Neural progenitor cell (in vitro differentiated cells): Measurements from ENCODE around the gene GRIPAP1. TPM values are rescaled to one million over a fixed set of nuclear protein-coding genes. Genes with fewer than 3 reads are reported as not detected.
A peak's percentile ranks its signal among the peaks of the same experiment; 100 is the strongest.

Source experiments
- DNase-seq: peaks from one replicate; pipeline ENCODE4 v3.0.0-alpha.2; 2016; ENCODE audit warnings: low spot score
- H2AFZ ChIP-seq: fragments of 200-600 bp; sonication (generic); replicated peaks from 2 replicates; pipeline ENCODE4 v1.6.1; 2016; ENCODE audit warnings: antibody characterized with exemption
- H3F3A ChIP-seq: fragments of 200-600 bp; sonication (generic); 2 replicates; pipeline ENCODE4 v1.6.1; 2016; ENCODE audit warnings: antibody characterized with exemption, low read depth
- H3K27ac ChIP-seq: fragments of 200-600 bp; sonication (generic); 2 replicates; pipeline ENCODE4 v1.5.1; 2016; ENCODE audit warnings: mild to moderate bottlenecking
- H3K27me3 ChIP-seq: fragments of 200-600 bp; sonication (generic); 2 replicates; pipeline ENCODE4 v1.6.1; 2016; ENCODE audit warnings: mild to moderate bottlenecking, moderate library complexity
- H3K36me3 ChIP-seq: fragments of 200-600 bp; sonication (generic); 2 replicates; pipeline ENCODE4 v1.5.1; 2016
- H3K4me1 ChIP-seq: fragments of 200-600 bp; sonication (generic); 2 replicates; pipeline ENCODE4 v1.6.1; 2016; ENCODE audit warnings: mixed run types
- H3K4me2 ChIP-seq: fragments of 200-600 bp; sonication (generic); 2 replicates; pipeline ENCODE4 v1.6.1; 2016
- H3K4me3 ChIP-seq: fragments of 200-600 bp; sonication (generic); 2 replicates; pipeline ENCODE4 v1.5.1; 2016
- H3K79me2 ChIP-seq: fragments of 200-600 bp; sonication (generic); 2 replicates; pipeline ENCODE4 v1.6.1; 2016; ENCODE audit warnings: low read depth
- H3K9ac ChIP-seq: fragments of 200-600 bp; sonication (generic); 2 replicates; pipeline ENCODE4 v1.6.1; 2016
- H3K9me3 ChIP-seq: fragments of 200-600 bp; sonication (generic); 2 replicates; pipeline ENCODE4 v1.5.1; 2016; ENCODE audit warnings: low read depth
- H4K20me1 ChIP-seq: fragments of 200-600 bp; sonication (generic); 2 replicates; pipeline ENCODE4 v1.6.1; 2016; ENCODE audit warnings: low read depth
- H3K27ac Mint-ChIP-seq: 3 replicates; pipeline ENCODE4 v1.8.0; 2021; ENCODE audit warnings: mixed read lengths
- H3K27me3 Mint-ChIP-seq: 2 replicates; pipeline ENCODE4 v1.8.0; 2022; ENCODE audit warnings: low read depth, mild to moderate bottlenecking, inconsistent platforms, moderate library complexity, mixed read lengths; ENCODE audit not compliant: insufficient read depth
- H3K36me3 Mint-ChIP-seq: 3 replicates; pipeline ENCODE4 v1.8.0; 2021; ENCODE audit warnings: mixed read lengths
- H3K4me1 Mint-ChIP-seq: 3 replicates; pipeline ENCODE4 v1.8.0; 2021; ENCODE audit warnings: mixed read lengths
- H3K4me3 Mint-ChIP-seq: 3 replicates; pipeline ENCODE4 v1.8.0; 2021; ENCODE audit warnings: mild to moderate bottlenecking, moderate library complexity, mixed read lengths
- H3K9me3 Mint-ChIP-seq: 3 replicates; pipeline ENCODE4 v1.8.0; 2020; ENCODE audit warnings: mixed read lengths
- EZH2 ChIP-seq: fragments of 200-600 bp; sonication (generic); IDR thresholded peaks from 2 replicates; pipeline ENCODE4 v1.6.1; 2017; ENCODE audit warnings: antibody characterized with exemption, mild to moderate bottlenecking, moderate library complexity
- EZH2phosphoT487 ChIP-seq: fragments of 200-600 bp; sonication (generic); IDR thresholded peaks from 2 replicates; pipeline ENCODE4 v1.6.1; 2017; ENCODE audit warnings: antibody characterized with exemption
- total RNA-seq: library from RNA; depleted of rRNA; stranded (reverse); fragments of >200 nt; gene quantifications from 2 replicates; pipeline ENCODE4 v1.2.3, GENCODE V29; 2015; ENCODE audit warnings: low replicate concordance
- TF ChIP-seq, protein P1 (sequence below): fragments of 200-600 bp; sonication (generic); IDR thresholded peaks from 2 replicates; pipeline ENCODE4 v1.5.1; 2017; ENCODE audit warnings: antibody characterized with exemption, mild to moderate bottlenecking

GRIPAP1 gene
- total RNA-seq, 1 donor from 2014 or later, result 30.1 TPM

DNA sequence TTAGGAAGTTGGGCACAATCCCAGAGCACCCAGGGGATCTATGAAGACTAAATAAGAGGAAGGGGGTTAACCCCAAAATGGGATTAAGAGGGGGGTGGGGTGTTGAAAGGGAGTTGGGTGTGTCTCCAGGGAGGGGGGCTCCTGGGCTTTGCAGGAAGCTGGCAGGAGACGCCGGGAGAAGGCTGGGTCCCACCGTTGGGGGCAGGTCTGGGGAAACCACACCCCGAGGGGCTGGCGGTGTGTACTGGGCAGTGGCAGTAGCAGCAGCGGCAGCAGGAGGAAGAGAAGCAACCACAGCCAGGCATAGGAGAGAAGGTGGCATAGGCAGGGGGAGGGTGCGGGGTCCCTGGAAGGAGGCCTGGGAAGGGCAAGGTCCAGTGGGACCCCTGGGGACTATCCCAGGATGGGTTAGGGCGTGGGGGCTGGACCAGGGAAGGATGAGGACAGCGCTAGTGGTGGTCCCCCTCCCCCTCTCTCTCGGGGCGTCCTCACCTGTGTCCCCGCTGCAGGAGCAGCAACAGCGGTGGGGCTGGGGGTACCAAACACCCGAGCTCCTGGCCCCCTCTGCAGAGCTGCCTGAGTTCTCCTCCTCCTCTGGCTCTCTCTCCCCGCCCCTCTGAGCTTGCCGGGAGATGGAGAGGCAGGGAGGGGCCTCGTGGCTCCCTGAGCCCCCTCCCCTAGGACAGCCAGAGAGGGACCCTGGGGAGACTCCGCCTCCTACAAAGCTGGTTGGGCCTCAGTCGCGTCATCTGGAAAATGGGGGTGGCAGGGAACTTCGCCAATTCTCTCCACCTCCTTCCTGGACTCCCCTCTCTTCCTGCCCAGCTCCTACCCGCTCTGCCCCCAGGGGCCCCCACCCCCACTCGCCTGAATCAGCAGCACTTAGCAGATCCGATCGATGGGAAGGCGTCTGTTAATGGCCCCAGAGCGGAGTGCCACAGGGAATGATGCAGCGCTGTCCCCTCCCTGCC, 30.5 kb downstream of the GRIPAP1 start, which contains the start of gene KCND1:
Gene KCND1 (minus strand): TSS at position 596 of the 971 bp plus-strand sequence. CDS start 1,573 bp downstream, outside the sequence.
- peak; percentile 59 for DNase-seq
- Histone ChIP-seq H3K4me2 (peak within 1 kb of the TSS; percentile 79), H3K27me3 (no peaks in the 10 kb centered on the region), H3K4me3 (peak within 1 kb of the TSS; percentile 51), H3K4me1 (no peaks in the 10 kb centered on the region), H3K36me3 (no peaks in the 10 kb centered on the region), H3K27ac (no peak within 1 kb of the TSS), H4K20me1 (no peaks in the 10 kb centered on the region), H2AFZ (no peak within 1 kb of the TSS), H3K9me3 (no peaks in the 10 kb centered on the region), H3K9ac (no peak within 1 kb of the TSS), H3F3A (no peaks in the 10 kb centered on the region), H3K79me2 (no peaks in the 10 kb centered on the region)
- peaks cover 10% of the 10 kb centered on the region for H3K9me3 Mint-ChIP-seq
- peak within 1 kb of the TSS; percentile 46 for H3K4me3 Mint-ChIP-seq
- peaks cover 5% of the 10 kb centered on the region for H3K36me3 Mint-ChIP-seq
- peaks cover 9% of the 10 kb centered on the region for H3K27me3 Mint-ChIP-seq
- H3K4me1 Mint-ChIP-seq, result peaks cover 2% of the 10 kb centered on the region
- TF ChIP-seq EZH2, result no peak
- TF ChIP-seq, protein P1, sequence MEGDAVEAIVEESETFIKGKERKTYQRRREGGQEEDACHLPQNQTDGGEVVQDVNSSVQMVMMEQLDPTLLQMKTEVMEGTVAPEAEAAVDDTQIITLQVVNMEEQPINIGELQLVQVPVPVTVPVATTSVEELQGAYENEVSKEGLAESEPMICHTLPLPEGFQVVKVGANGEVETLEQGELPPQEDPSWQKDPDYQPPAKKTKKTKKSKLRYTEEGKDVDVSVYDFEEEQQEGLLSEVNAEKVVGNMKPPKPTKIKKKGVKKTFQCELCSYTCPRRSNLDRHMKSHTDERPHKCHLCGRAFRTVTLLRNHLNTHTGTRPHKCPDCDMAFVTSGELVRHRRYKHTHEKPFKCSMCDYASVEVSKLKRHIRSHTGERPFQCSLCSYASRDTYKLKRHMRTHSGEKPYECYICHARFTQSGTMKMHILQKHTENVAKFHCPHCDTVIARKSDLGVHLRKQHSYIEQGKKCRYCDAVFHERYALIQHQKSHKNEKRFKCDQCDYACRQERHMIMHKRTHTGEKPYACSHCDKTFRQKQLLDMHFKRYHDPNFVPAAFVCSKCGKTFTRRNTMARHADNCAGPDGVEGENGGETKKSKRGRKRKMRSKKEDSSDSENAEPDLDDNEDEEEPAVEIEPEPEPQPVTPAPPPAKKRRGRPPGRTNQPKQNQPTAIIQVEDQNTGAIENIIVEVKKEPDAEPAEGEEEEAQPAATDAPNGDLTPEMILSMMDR, result no peak
- H3K27ac Mint-ChIP-seq, result no peak within 1 kb of the TSS

DNA sequence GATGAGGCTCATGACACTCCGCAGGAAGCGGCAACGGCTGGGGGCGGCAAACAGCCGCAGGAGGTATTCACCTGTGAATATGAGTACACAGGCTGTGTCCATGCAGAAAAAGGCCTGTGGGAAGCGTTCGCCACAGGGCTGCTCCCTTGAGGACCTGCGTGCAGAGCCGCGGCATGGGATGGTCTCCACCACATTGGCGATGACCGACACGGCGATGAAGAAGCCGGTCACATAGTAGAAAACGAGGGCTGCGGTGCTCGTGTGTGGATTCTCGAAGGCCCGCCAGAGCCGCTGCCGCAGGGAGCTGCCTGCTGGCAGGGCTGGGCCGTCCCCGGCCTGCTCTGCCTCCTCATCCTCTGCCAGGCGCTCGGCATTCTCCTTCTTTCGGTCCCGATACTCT, 32.6 kb downstream of the GRIPAP1 start:
- Mint-ChIP-seq H3K9me3 (peaks cover 6% of the 10 kb centered on the region), H3K27ac (no peak overlapping the region), H3K4me3 (no peak overlapping the region), H3K4me1 (peaks cover 2% of the 10 kb centered on the region), H3K36me3 (peaks cover under 1% of the 10 kb centered on the region), H3K27me3 (peaks cover 9% of the 10 kb centered on the region)
- no peaks in the 10 kb centered on the region for H3K4me1 ChIP-seq
- no peaks in the 10 kb centered on the region for H3K9me3 ChIP-seq
- H3K4me3 ChIP-seq, result no peak overlapping the region
- H3K79me2 ChIP-seq, result no peaks in the 10 kb centered on the region
- H2AFZ ChIP-seq, result no peak overlapping the region
- H3K9ac ChIP-seq, result no peak overlapping the region
- H3F3A ChIP-seq, result no peaks in the 10 kb centered on the region
- H3K27ac ChIP-seq, result no peak overlapping the region
- TF ChIP-seq, protein P1, result no peak
- TF ChIP-seq EZH2phosphoT487, result no peak
- TF ChIP-seq EZH2, result no peak
- no peak overlapping the region for H3K4me2 ChIP-seq
- H4K20me1 ChIP-seq, result no peaks in the 10 kb centered on the region
- DNase-seq, result no peak
- no peaks in the 10 kb centered on the region for H3K36me3 ChIP-seq
- H3K27me3 ChIP-seq, result no peaks in the 10 kb centered on the region

DNA sequence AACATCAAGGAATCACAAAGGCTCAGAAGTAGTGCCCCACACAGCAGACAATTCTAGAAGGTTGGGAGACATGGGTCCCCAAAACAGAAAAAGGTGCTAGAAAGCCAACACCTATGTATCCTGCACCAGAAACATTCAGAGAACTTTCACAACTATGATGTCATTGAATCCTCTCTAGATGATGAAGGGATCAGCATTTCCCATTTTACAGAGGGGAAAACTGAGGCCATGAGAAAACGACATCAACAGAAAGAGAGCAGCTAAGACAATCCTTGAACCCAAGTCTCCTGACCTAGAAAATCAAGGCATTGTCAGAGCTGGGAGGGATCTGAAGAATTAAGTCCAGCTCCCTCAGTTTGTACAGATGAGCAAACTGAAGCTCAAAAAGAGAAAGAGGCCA, 33.7 kb downstream of the GRIPAP1 start:
- no peaks in the 10 kb centered on the region for H4K20me1 ChIP-seq
- no peaks in the 10 kb centered on the region for H3K9me3 ChIP-seq
- H3K4me1 ChIP-seq, result no peaks in the 10 kb centered on the region
- no peaks in the 10 kb centered on the region for H3K27me3 ChIP-seq
- no peak overlapping the region for H3K4me3 Mint-ChIP-seq
- H3K27ac Mint-ChIP-seq, result no peak overlapping the region
- H3K4me1 Mint-ChIP-seq, result peaks cover 2% of the 10 kb centered on the region
- H3K9me3 Mint-ChIP-seq, result peaks cover 12% of the 10 kb centered on the region
- peaks cover 9% of the 10 kb centered on the region for H3K27me3 Mint-ChIP-seq
- H3F3A ChIP-seq, result no peaks in the 10 kb centered on the region
- no peaks in the 10 kb centered on the region for H3K36me3 Mint-ChIP-seq
- no peaks in the 10 kb centered on the region for H3K79me2 ChIP-seq
- no peak overlapping the region for H3K9ac ChIP-seq
- H3K27ac ChIP-seq, result no peak overlapping the region
- H3K4me2 ChIP-seq, result no peak overlapping the region
- no peak overlapping the region for H2AFZ ChIP-seq
- no peak for DNase-seq
- no peak overlapping the region for H3K4me3 ChIP-seq
- H3K36me3 ChIP-seq, result no peaks in the 10 kb centered on the region
- TF ChIP-seq, protein P1, result no peak
- no peak for TF ChIP-seq EZH2phosphoT487
